Upper lobe of right lung (tissue), 1 donor: ENCODE measurements around the gene ENAH. TPM values are rescaled to one million over a fixed set of nuclear protein-coding genes. Genes with fewer than 3 reads are reported as not detected.

Experiments used
- ATAC-seq: fragments of 200-7000 bp; cut with Tn5 transposase; one replicate; pipeline ENCODE4 v1.9.1; 2020; ENCODE audit warnings: mild to moderate bottlenecking, moderate library complexity
- DNase-seq: peaks from one replicate; pipeline ENCODE4 v3.0.0-alpha.2; 2020
- H3K27ac ChIP-seq: fragments of 200-600 bp; one replicate; pipeline ENCODE4 v1.8.0; 2022
- H3K27me3 ChIP-seq: fragments of 200-600 bp; one replicate; pipeline ENCODE4 v1.8.0; 2022; ENCODE audit warnings: mild to moderate bottlenecking
- H3K36me3 ChIP-seq: fragments of 200-600 bp; one replicate; pipeline ENCODE4 v1.8.0; 2022
- H3K4me1 ChIP-seq: fragments of 200-600 bp; one replicate; pipeline ENCODE4 v1.8.0; 2022
- H3K4me3 ChIP-seq: fragments of 200-600 bp; one replicate; pipeline ENCODE4 v1.8.0; 2022; ENCODE audit warnings: mild to moderate bottlenecking
- H3K9me3 ChIP-seq: fragments of 200-600 bp; one replicate; pipeline ENCODE4 v1.8.0; 2022
- CTCF ChIP-seq: fragments of 200-600 bp; IDR thresholded peaks from one replicate; pipeline ENCODE4 v1.8.0; 2022; ENCODE audit warnings: antibody characterized with exemption
- intact Hi-C: fragments of 100-400 bp; cut with DNase I; formaldehyde crosslinking; loops from one replicate; pipeline ENCODE4 v1.11.0; 2022
- total RNA-seq: library from RNA; stranded (reverse); fragmentation: NEBNext Ultra II Directional; extraction: Animal tissue kit (Norgen Biotek cat#: 25700); gene quantifications from one replicate; pipeline ENCODE4 v1.2.1, GENCODE V29; 2021
- donor health status: DM: no; HTN: yes; CAD: no; lungs with severe emphysema.

The ENAH gene
- total RNA-seq, 1 donor from 2014 or later, result 67.4 TPM

GRCh38 chr1:225508538-225509375 lies 144.2 kb downstream of the ENAH start:
- Histone ChIP-seq H3K4me1 (no peaks in the 10 kb centered on the region), H3K4me3 (no peak overlapping the region), H3K9me3 (no peaks in the 10 kb centered on the region), H3K36me3 (peaks cover 22% of the 10 kb centered on the region), H3K27me3 (no peaks in the 10 kb centered on the region), H3K27ac (peak overlapping the region; percentile 1)
- intact Hi-C loops, result no loop called here
- TF ChIP-seq CTCF, result no peak
- ATAC-seq, result peak; percentile 83
- DNase-seq, result no peak

DNA sequence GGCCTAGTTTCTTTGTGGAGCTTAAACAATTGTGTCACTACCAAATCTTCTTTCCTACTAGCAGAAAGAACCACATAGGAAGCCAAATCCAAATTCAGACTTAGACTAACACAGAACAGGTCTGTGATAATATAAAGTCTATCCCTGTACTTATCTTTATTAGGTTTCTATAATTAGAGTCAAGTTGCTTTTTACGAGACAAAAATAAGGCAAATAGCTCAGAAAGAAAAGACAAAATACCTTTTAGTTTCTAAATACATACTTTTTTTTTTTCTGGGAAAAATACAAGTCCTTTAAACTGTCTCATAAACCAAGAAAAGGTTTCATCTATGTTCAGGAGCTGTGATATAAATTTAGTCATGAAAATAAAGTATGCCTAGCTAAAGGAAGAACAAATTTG lies 146.2 kb downstream of the ENAH start:
- H3K27me3 ChIP-seq, result no peaks in the 10 kb centered on the region
- intact Hi-C loops, result no loop called here
- peaks cover 13% of the 10 kb centered on the region for H3K36me3 ChIP-seq
- no peaks in the 10 kb centered on the region for H3K9me3 ChIP-seq
- ATAC-seq (no peak), DNase-seq (no peak)
- no peak overlapping the region for H3K4me3 ChIP-seq
- H3K4me1 ChIP-seq, result no peaks in the 10 kb centered on the region
- no peak for TF ChIP-seq CTCF
- H3K27ac ChIP-seq, result no peak overlapping the region

DNA sequence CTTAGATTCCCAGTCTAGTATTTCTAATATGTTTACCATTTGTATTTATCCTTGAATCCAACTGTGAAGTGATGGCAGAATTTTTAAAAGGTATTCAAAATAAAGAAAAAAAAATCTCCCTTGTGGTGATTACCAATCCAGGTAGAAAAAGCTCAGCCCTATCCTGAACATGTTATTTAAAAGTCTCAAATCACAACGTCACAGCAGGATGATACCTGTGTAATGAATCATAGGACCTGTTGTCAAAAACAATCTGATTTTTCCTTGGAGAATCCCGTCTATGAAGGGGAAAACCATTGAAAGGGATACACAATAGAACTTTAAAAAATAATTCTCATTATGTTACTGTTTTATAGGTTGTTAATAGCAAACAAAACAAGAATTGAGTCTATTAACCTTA lies 148.1 kb downstream of the ENAH start:
- peaks cover 17% of the 10 kb centered on the region for H3K36me3 ChIP-seq
- ATAC-seq (no peak), DNase-seq (no peak)
- intact Hi-C loops, result no loop called here
- no peak overlapping the region for H3K27ac ChIP-seq
- H3K27me3 ChIP-seq, result no peaks in the 10 kb centered on the region
- no peak overlapping the region for H3K4me3 ChIP-seq
- TF ChIP-seq CTCF, result no peak
- no peaks in the 10 kb centered on the region for H3K4me1 ChIP-seq
- H3K9me3 ChIP-seq, result no peaks in the 10 kb centered on the region

DNA sequence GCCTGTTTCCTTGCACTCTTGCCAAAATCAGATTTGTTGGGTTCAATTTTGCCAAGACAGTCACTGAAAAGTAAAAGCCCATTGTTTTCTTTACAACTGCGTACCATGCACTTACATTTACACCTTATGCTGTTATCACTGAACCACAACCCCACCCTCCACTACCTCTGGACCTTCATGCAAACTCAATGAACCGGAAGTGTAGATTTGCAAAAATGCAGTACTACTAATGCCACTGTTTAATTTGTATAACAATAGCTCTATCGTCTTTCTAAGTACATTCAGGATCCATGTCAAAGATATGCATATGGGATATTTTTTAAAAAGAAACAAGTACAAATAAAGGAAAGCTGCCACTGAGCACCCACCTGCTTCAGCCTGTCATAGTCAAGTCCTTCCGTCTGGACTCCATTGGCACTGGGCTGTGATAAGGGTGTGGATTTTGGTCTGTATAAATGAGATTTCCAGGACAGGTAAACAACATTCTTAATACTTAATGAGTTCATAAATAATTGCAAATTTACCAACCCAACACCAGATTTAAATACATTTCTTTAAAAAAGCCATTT lies 152.2 kb downstream of the ENAH start:
- Histone ChIP-seq H3K27ac (no peak overlapping the region), H3K4me3 (no peak overlapping the region), H3K9me3 (no peaks in the 10 kb centered on the region), H3K36me3 (peaks cover 26% of the 10 kb centered on the region), H3K27me3 (no peaks in the 10 kb centered on the region), H3K4me1 (no peaks in the 10 kb centered on the region)
- ATAC-seq, result no peak
- intact Hi-C loops, result no loop called here
- DNase-seq, result no peak
- TF ChIP-seq CTCF, result no peak

DNA sequence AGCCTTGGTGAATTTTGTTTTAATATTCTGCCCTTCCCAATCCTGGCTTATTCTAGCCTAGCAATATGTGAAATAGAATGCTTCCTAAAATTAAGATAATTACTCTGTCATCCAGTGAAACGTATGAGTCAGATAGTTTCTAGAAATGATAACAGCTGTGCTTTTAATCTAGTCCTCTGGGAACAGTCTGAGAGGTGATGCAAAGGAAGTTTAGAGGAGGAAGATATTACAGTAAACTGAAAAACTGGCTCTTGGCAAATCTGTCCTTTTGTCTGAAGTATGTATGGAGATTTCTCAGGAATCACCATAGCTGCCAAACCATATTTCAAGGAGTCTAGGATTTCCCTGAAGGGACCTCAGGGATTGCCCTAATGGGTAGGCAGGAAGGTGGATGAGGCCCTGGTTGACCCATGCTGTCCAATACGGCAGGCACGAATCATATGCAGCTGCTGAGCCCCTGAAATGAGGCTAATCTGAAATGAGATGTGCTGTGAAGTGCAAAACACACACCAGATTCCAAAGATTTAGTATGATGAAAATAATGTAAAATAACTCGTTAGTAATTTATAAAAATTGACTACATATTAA lies 154.3 kb downstream of the ENAH start:
- no peak for TF ChIP-seq CTCF
- Histone ChIP-seq H3K4me3 (no peak overlapping the region), H3K9me3 (no peaks in the 10 kb centered on the region), H3K27ac (no peak overlapping the region), H3K4me1 (no peaks in the 10 kb centered on the region), H3K36me3 (peaks cover 26% of the 10 kb centered on the region), H3K27me3 (no peaks in the 10 kb centered on the region)
- intact Hi-C loops, result no loop called here
- no peak for ATAC-seq
- no peak for DNase-seq
